GM18858 (cell line): Measurements from ENCODE around the gene OR52K1.
"Not testable (repeated sequence)": the region's sequence is repeated elsewhere in the genome, so short reads cannot be mapped to it uniquely, and the experiment has no call there.

Source experiments
- ATAC-seq: cut with Tn5 transposase; IDR thresholded peaks from one replicate; pipeline ENCODE4 v1.9.1; 2021; ENCODE audit not compliant: unreplicated experiment

OR52K1 gene

DNA sequence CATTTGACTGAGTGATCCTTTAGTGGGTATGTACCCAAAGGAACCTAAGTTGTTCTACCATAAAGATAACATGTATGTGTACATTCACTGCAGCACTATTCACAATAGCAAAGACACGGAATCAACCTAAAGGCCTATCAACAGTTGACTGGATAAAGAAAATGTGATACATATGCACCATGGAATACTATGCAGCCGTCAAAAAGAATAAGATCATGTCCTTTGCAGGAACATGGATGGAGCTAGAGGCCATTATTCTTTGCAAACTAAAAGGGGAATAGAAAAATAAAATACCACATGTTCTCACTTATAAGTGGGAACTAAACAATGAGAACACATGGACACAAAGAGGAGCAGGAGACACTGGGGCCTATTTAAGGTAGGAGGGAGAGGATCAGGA, 9.0 kb downstream of the OR52K1 start:
- ATAC-seq = not testable (repeated sequence)

DNA sequence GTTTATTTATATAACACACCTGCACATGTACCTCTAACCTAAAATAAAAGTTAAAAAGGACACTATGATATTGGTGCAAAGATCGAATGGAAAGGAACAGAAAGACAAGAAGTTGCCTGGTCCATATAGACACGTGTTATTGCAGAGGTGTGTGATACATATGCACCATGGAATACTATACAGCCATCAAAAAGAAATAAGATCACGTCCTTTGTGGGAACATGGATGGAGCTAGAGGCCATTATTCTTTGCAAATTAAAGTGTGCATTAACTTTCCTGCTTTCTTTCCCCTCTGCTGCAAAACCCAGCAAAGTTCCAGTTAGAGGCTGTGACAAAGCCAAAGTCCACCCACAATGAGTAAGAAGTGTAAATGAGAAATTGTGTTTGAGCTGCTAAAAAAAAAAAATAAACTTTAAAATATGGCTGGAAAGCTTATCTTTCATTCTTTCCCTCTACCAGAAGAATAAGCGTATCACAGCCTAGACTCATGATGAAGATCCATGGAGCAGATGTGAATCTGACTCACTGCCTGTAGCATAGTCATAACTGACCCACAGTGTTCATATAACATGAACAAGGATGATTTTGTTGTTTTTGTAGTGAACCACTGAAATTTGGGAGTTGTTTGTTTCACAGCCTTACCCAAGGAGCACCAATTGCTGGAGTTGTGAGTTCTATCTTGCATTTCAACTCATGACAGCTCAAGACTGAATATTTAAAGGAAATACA, 9.6 kb downstream of the OR52K1 start:
- ATAC-seq = no peak

DNA sequence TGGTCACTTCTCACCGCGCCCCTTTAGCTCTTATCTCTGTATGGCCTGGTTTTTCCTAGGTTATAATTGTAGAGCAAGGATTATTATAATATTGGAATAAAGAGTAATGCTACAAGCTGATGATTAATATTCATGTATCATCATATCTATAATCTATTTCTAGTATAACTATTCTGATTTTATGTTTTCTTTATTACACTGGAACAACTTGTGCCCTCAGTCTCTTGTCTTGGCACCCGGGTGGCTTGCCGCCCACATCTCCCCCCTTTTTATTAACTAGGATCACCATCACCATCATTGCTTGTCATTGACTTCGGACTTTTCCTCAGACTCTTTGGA, 11.0 kb downstream of the OR52K1 start:
- ATAC-seq = no peak

DNA sequence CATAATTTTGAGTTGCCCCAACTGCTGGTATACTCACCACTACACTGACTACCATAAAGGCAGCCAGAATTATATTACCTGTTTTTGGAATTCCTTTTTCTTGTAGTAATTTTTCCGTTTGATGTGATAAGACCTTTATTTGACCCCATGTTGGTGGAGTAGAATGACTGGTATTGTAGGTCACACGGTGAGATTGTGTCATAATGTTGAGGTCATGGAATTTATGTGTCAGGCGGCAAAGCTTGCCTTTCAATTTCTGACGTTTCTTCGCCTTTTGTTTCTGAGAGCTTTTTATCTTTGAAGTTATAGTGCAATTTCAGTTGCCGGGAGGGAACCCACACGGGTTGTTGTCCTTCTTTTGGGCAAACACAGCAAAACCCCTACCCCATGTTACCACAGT, 13.0 kb downstream of the OR52K1 start:
- no peak for ATAC-seq

DNA sequence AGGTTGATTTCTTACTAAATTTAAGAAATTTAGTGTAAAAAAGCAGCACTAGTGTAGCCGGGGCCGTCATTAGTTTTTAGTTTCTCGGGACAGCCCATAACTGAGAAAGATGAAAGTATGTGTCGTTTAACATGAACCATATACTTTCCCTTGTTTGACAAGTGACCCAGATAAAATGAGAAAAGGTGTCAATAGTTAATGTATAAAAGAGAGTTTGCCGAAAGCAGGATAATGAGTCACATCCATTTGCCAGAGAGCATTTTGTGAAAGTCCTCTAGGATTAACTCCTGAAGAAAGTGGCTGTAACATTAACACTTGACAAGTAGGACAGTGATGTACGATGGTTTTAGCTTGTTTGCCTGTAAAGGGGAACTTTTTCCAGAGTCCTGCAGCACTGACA, 13.5 kb downstream of the OR52K1 start:
- ATAC-seq = no peak

DNA sequence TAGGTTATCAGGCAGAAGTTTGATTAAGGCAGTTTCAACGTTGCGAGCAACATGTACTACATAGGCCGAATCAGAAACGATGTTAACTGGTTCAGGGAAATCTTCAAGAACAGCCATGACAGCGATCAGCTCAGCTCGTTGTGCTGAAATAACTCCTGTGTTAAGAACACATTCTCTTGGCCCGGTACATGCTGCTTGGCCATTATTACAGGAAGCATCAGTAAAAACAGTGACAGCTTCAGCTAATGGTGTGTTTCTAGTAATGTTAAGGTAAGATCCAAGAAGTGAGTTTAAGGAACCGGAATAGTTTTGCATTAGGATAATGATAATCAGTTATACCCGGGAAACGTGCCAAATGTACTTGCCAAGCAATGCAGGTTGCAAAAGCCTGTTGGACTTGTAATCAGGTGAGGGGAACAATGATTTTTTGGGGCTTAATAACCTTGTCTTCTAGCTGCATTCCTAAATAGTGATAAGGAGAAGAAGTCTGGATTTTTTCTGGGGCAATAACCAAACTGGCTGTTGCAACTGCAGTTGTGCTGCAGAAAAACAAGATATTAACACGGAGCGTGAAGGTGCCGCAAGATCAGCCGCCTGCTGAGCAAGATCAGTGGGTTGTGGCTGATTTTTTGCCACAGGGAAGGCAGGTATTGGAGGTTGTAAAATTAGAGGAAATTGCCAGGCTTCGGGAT, 14.3 kb downstream of the OR52K1 start:
- no peak for ATAC-seq

DNA sequence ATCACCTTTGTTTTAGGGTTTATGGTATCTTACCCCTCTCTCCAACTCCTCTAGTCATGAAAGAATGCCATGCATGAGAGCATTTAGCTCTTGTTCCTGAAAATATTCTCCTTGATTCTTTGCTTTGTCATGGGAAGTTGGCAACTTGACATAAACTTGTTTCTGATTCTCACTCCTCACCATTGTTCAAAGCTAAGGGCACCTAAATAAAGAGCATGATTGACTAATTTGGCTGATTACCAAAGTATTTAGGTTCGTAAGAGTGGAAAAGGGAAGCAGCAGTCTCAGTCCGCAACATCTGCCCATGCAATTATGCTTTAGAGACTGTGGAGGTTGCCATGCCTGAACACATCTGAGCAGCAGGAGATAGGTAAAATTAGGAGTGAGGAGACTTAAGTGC, 26.4 kb downstream of the OR52K1 start:
- ATAC-seq = no peak

DNA sequence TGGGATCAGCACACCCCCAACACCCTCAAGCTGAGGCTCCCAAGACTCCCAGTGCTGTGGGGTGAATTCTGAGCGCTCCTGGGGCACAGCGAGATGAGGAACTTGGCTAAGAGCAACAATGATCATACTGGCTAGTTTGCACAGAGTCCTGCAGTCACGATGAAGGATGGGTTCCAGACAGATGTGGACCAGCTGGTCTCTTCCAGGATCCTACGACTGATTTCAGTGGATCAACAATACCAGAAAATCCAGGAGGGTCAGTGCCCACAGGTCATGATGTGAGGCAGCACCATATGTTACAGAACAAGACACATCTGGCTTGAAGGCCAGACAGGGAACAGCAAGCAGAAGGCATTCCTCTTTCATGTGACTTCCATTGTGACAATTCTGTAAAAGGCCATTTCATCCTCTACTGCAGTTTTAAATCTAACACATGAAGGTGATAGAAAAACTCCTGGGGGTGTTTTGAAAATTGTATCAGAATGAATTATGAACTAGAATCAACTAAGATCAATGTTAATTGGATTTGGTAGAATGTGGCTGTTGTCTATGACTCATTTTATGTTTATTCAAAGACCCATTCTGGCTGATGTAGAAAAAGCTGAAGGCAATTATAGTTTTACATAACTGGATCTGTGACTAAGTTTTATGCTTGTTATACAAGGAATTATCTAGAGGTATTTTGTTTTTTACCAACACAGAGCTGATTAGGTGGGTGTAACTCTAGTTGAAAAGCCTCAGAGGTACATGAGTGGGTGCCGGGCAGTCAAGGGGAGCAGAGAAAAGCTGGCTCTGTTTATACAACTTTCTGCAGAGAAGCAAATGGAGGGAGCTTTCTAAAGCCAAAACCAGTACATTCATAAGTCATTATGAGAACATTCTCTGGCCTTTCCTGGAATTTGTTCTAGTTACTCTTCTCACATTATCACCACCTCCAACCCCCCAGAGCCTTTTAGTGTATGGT, 29.1 kb downstream of the OR52K1 start:
- no peak for ATAC-seq

DNA sequence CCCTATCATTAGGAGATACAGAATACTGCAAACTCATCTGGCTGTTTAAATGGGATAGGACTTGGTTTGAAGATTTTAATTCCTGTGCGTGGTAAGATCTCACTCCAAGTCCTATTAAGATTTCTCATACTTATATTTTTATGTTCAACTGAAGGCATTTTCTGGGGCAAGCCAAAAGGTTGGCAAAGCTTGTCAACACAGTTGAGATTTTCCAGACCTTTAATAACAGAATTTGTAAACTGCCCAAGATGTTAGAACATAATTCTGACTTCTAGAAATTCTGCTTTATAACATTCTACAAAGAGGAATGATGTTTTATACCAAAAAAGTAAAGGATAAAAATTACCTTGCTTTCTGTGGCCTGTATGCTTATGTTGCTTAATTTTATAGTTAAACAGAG, 31.8 kb downstream of the OR52K1 start:
- no peak for ATAC-seq

DNA sequence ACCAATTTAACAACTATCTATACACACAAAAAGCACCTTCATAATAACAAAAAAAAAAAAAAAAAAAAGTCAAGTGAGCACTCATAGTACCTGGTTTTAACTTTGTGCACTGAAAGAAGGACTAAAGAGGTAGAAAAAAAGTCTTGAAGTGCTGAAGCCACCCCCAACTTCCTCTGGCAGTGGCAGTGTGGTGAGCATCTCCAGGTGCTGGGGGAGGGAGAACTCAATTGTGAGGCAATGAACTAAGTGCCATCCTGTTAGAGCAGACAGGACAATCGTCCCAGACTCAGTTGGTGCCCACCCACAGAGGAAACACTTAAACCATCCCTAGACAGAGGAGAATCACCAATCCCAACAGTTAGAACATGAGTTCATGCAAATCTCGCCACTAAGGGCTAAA, 39.9 kb downstream of the OR52K1 start:
- no peak for ATAC-seq

DNA sequence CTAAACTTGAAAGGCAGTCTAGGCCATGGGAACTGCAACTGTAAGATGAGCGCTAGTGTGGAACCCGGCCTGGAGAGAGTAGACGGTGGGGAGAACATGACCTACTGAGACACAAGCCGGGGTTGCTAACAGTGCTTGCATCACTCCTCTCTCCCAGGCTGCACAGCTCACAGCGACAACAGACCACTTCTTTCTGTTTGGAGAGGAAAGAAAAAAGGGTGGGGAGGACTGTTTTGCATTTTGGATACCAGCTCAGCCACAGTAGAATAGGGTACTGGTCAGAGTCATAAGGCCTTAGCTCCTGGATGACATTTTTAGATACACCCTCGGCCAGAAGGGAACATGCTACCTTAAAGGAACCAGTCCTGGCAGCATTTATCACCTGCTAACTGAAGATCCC, 40.3 kb downstream of the OR52K1 start:
- no peak for ATAC-seq

DNA sequence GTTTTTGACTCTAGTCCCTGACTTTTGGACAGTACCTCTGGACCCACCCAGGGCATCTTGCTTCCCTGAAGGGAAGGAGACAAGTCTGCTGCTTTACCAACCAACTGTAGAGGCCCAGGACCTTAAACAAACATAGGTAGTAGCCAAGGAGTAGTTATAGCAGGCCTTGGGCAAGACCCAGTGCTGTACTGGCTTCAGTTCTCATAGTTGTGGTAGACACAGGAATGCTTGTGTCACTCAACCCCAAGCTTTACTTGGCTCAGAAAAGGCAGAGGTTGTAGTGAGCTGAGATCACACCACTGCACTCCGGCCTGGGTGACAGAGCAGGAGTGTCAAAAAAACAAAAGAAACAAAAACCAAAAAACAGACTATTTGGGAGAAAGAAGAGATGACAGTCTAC, 41.2 kb downstream of the OR52K1 start:
- no peak for ATAC-seq

DNA sequence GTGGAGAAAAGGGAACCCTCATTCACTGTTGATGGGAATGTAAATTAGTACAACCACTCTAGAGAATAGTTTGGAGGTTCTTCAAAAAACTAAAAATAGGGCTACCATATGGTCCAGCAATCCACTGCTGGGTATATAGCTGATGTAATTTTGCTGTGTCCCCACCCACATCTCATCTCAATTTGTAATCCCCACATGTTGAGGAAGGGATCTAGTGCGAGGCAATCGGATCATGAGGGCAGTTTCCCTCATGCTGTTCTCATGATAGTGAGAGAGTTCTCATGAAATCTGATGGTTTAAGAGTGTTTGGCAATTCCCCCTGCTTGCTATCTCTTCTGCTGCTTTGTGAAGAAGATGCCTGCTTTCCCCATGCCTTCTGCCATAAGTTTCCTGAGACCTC, 45.5 kb downstream of the OR52K1 start:
- ATAC-seq = no peak

DNA sequence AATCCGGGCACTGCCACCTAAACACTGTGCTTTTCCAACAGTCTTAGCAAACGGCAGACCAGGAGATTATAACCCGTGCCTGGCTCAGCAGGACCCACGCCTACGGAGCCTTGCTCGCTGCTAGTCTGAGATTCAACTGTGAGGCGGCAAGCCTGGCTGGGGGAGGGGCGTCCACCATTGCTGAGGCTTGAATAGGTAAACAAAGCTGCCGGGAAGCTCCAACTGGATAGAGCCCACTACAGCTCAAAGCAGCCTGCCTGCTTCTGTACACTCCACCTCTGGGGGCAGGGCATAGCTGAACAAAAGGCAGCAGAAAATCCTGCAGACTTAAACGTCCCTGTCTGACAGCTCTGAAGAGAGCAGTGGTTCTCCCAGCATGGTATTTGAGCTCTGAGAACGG, 49.2 kb downstream of the OR52K1 start:
- not testable (repeated sequence) for ATAC-seq

DNA sequence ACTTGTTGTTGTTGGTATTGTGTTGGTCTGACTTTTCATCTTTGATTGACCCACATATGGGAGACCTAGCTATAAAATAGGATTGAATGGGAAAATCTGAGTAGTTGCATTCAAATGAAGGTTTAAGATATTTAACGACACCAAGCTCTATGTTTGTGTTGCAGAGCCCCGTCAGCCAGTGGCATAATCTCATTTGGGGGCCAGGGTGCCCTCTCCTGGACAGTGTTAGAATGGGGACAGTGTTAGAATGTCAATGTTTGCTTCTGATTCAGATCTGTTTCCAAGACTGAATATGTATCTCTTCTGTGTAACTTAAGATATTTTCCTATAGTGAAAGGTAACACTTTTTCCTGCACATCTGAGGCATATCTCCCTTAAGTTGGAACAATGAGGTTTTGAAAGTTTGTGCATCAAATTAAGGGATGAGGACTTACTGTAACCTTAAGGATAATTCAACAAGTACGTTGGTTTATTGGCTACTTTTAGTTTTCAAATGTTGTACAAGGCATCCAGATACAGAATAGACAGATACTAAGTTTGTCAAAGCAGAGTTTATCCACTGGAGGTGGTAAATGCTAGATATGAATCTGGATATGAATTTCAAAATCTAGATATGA, 57.3 kb downstream of the OR52K1 start:
- no peak for ATAC-seq

DNA sequence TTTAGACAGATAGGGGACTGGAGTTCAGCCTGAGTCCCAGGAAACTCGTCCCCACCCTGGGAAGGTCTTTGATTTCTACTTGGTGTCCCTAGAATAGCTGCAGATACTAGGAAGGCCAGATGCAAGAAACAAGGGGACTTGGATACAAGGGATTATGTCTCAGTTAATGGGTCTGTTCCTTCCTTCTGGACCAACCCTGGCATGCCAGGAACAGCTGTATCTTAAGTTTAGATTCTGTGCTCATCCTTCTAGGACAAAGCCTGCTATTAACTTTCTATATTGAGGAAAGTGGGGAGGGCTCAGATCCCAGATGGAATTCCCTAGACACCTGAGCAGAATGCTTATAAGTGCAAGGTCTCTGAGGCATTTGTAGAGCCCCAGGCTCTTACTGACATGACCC, 58.6 kb downstream of the OR52K1 start:
- no peak for ATAC-seq
